ENCODE measurements around the gene COPZ1. TPM values are rescaled to one million over a fixed set of nuclear protein-coding genes. Genes with fewer than 3 reads are reported as not detected.
A peak's percentile ranks its signal among the peaks of the same experiment; 100 is the strongest.

Gene COPZ1
- total RNA-seq, 1 donor from 2014 or later, result 191 TPM

DNA sequence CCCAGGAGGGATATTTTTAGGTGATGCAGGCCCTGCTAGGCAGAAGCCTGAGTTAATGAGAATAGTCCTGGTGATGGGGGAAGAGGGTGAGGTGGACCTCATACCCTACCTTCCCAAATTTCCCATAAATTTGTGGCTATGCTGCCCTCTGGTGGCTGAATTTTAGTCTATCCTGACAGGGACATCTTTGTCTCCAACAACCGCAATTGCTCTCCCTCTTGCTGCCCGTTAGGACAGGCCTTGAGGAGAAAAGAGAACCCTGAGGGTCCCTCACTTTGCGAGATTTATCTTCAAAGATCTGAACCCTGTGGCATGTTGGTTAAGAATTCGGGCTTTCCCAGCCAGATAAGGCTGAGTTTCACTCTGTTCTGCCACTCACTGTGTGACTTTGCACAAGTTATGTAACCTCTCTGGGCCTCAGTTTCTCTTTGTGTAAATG lies 69.4 kb downstream of the COPZ1 start:
- DNase-seq (ENCODE audit: low read depth), result peak; percentile 28

DNA sequence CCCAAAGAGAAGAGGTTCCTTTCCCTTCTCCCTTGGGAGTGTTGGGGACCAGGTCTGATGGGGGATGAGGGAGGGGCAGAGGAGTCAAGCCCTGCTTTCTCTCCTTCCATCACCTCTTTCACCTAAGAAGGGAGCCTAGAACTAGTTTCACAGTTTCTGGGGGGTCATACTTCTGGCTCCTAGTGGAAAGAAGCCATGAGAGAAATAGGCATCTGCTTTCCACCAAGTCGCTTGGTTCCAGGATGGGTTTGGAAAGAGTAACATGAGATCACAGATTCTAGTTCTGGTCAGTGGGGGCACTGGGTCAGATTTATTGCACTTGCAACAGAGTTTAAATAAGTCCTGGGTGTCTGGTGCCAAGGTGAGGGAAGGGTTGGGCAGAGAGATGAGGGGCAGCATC lies 70.1 kb downstream of the COPZ1 start:
- DNase-seq (ENCODE audit: low read depth), result no peak

DNA sequence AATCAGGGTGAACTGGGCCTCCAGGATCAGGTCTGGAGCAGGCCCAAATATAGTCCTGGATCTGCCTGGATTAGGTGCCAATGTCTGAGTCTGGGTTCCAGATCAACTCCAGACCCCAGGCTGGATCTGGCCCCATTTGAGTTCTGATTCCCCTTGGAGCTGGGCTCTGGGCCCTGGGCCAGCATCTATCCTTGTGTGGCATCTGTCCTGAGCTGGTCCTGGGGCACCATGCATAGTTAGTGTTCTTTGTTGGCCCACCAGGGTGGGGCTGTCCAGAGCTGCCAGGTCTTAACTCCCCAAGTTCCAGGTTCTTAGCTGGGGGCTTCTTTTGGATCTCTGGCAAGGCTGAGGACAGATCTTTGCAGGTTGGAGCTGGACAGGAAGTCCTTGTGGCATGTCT lies 70.6 kb downstream of the COPZ1 start:
- DNase-seq (ENCODE audit: low read depth), result no peak

GRCh38 chr12:54397157-54397556 lies 72.2 kb downstream of the COPZ1 start:
- DNase-seq (ENCODE audit: low read depth), result no peak

DNA sequence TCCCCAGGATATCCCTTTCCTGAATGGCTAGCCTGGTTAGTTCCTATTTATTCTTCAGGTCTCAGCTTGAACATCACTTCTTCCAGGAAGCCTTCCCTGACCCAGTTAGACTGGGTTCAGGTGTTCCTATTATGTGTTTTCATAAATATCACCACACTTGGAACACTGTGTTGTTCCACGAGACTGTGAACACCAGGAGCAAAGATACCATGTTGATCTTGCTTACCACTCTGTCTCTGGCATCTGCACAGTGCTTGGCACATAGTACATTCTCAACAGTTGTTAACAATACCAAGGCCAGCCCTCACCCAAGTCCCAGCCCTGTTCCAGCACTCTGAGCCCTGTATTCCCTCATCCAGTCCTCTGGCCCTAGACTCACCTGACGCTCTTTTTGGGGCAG lies 73.3 kb downstream of the COPZ1 start:
- DNase-seq (ENCODE audit: low read depth), result no peak

DNA sequence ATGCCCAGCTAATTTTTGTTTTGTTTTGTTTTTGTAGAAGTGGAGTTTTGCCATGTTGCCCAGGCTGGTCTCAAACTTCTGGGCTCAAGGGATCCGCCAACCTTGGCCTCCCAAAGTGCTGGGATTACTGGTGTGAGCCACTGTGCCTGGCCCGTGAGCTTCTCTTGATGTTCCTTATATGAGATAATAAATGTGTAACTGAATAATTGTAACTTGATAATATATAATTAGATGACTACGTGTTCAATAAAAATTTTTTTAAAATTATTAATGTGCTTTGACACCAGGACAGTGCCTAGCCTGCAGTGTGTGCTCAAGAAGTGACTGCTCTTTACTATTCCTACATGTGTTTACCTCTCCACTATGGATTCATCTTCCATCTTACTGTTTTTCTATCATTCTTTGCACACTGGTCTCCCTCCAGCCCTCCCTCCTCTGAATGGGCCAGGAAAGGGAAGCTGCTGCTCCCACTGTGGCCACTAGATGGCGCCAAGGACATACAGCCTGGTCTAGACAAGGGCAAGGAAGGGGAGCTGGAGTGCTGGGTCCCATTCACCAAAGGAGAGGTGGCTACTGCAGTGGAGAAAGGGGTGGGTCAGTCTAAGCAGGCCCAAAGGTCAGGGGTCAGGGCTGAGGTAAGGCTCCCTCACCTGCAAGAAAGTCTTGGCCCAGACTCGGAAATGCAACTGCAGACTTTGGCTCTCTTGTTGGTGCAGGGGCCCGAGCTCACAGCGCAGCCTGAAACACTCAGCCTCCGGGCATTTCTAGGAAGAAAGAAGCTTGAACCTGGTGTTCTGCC lies 74.3 kb downstream of the COPZ1 start:
- peak; percentile 59 for DNase-seq (ENCODE audit: low read depth)

- DNase-seq (ENCODE audit: low read depth), result no peak
Measured at GRCh38 chr12:54401119-54401518, 76.2 kb downstream of the COPZ1 start.

Other genes with a start within 250 kb of the COPZ1 start
- 22.3 and 41.0 TPM in 2 replicates for gene SMUG1, start 136.1 kb upstream of the COPZ1 start, total RNA-seq
- gene CBX5, start 45.0 kb upstream of the COPZ1 start, total RNA-seq, result 35.4 and 97.5 TPM in 2 replicates
- 324 and 386 TPM in 2 replicates for gene HNRNPA1, start 44.4 kb upstream of the COPZ1 start, total RNA-seq
- gene NFE2, start 24.1 kb upstream of the COPZ1 start, total RNA-seq, result 0.45 TPM in 1 of 2 replicates, not detected in the other
- gene GPR84, start 39.4 kb downstream of the COPZ1 start, total RNA-seq, result not detected in 2 replicates
- 3.0 and 10.2 TPM in 2 replicates for gene ZNF385A, start 59.6 kb downstream of the COPZ1 start, total RNA-seq
- gene ITGA5, start 94.1 kb downstream of the COPZ1 start, total RNA-seq, result 112 and 143 TPM in 2 replicates
- gene GTSF1, start 148.5 kb downstream of the COPZ1 start, total RNA-seq, result 0.52 and 9.0 TPM in 2 replicates
- gene NCKAP1L, start 172.6 kb downstream of the COPZ1 start, total RNA-seq, result not detected in 2 replicates
- gene PDE1B, start 224.5 kb downstream of the COPZ1 start, total RNA-seq, result 0.20 TPM in 1 of 2 replicates, not detected in the other

Data from renal cortical epithelial cell (primary cell).